Glomerular endothelial cell (primary cell): ENCODE results near the gene POLR3F. TPM values are rescaled to one million over a fixed set of nuclear protein-coding genes. Genes with fewer than 3 reads are reported as not detected.
A peak's percentile ranks its signal among the peaks of the same experiment; 100 is the strongest.
"Not testable (repeated sequence)": the region's sequence is repeated elsewhere in the genome, so short reads cannot be mapped to it uniquely, and the experiment has no call there.

Source experiments
- DNase-seq: peaks from one replicate; pipeline ENCODE4 v3.0.0-alpha.2; 2011; ENCODE audit warnings: low read depth, low spot score; ENCODE audit errors: extremely low read depth
- total RNA-seq: library from RNA; depleted of rRNA; stranded (reverse); fragments of >200 nt; gene quantifications from 2 replicates; pipeline ENCODE4 v1.2.3, GENCODE V29; 2015

The POLR3F gene
- total RNA-seq, 1 donor from 2014 or later: 5.4 TPM

GRCh38 chr20:18504479-18505060 lies 37.4 kb downstream of the POLR3F start:
- no peak for DNase-seq

- no peak for DNase-seq
Measured at GRCh38 chr20:18506744-18507143, 39.6 kb downstream of the POLR3F start.

GRCh38 chr20:18507218-18508191 lies 40.3 kb downstream of the POLR3F start, which contains the start of gene SEC23B:
TSS of gene SEC23B (plus strand) at chr20:18507940. CDS start at chr20:18510836, 2,896 bp downstream.
- DNase-seq: peak; percentile 88

- DNase-seq: no peak
Measured at GRCh38 chr20:18511571-18511970, 44.4 kb downstream of the POLR3F start.

- DNase-seq: no peak
Measured at GRCh38 chr20:18513208-18513607, 46.0 kb downstream of the POLR3F start.

GRCh38 chr20:18514127-18514526 lies 46.9 kb downstream of the POLR3F start:
- no peak for DNase-seq

GRCh38 chr20:18515973-18516372 lies 48.8 kb downstream of the POLR3F start:
- DNase-seq: no peak

GRCh38 chr20:18522066-18522465 lies 54.9 kb downstream of the POLR3F start:
- DNase-seq: not testable (repeated sequence)

- no peak for DNase-seq
Measured at GRCh38 chr20:18523066-18523465, 55.9 kb downstream of the POLR3F start.

GRCh38 chr20:18524646-18525045 lies 57.5 kb downstream of the POLR3F start:
- no peak for DNase-seq

GRCh38 chr20:18526761-18527160 lies 59.6 kb downstream of the POLR3F start:
- not testable (repeated sequence) for DNase-seq

GRCh38 chr20:18527339-18527738 lies 60.1 kb downstream of the POLR3F start:
- DNase-seq: no peak

- no peak for DNase-seq
Measured at GRCh38 chr20:18527836-18528235, 60.6 kb downstream of the POLR3F start.

- no peak for DNase-seq
Measured at GRCh38 chr20:18529041-18529440, 61.9 kb downstream of the POLR3F start.

- DNase-seq: no peak
Measured at GRCh38 chr20:18532626-18533025, 65.4 kb downstream of the POLR3F start.

- DNase-seq: no peak
Measured at GRCh38 chr20:18533491-18533890, 66.3 kb downstream of the POLR3F start.

GRCh38 chr20:18533978-18534644 lies 66.9 kb downstream of the POLR3F start:
- DNase-seq: no peak
